Esophagus squamous epithelium (tissue), 5 donors: ENCODE results near the gene GPC6. TPM values are rescaled to one million over a fixed set of nuclear protein-coding genes. Genes with fewer than 3 reads are reported as not detected.

Source experiments
- DNase-seq: peaks from one replicate; lab custom pipeline; 2025; lab: John Stamatoyannopoulos, UW
- H3K27ac ChIP-seq, 4 donors: fragments of 200-600 bp; sonication (generic); one replicate each; pipeline ENCODE4 v1.5.1; 2016 to 2019; ENCODE audit warnings: mild to moderate bottlenecking in 1 of 4
- H3K27me3 ChIP-seq, 4 donors: fragments of 200-600 bp; sonication (generic); 1 replicate in 3 of 4; 2 replicates in 1 of 4; pipeline versions ENCODE4 v1.5.1 to v1.6.0; 2017 to 2021; ENCODE audit warnings: antibody characterized with exemption in 1 of 4
- H3K36me3 ChIP-seq, 3 donors: fragments of 200-600 bp; sonication (generic); one replicate each; pipeline ENCODE4 v1.5.1; 2016 to 2019
- H3K4me1 ChIP-seq, 3 donors: fragments of 200-600 bp; sonication (generic); one replicate each; pipeline ENCODE4 v1.5.1; 2017 to 2019
- H3K4me3 ChIP-seq, 4 donors: fragments of 200-600 bp; sonication (generic); 1 replicate in 3 of 4; 2 replicates in 1 of 4; pipeline ENCODE4 v1.5.1; 2016 to 2019; ENCODE audit warnings: mild to moderate bottlenecking in 2 of 4, moderate library complexity in 1 of 4
- H3K9me3 ChIP-seq, 3 donors: fragments of 200-600 bp; sonication (generic); one replicate each; pipeline ENCODE4 v1.5.1; 2016 to 2019
- CTCF ChIP-seq, 6 experiments: fragments of 450-650 bp in 4 of 6; fragments of 200-600 bp in 2 of 6; sonication (generic) in 2 of 6; IDR thresholded peaks; one replicate each; pipeline ENCODE4 v1.5.1; 2016 to 2019; ENCODE audit warnings: antibody characterized with exemption in 6 of 6, mild to moderate bottlenecking in 4 of 6, moderate library complexity in 4 of 6
- POLR2A ChIP-seq, 4 donors: fragments of 450-650 bp; IDR thresholded peaks; one replicate each; pipeline ENCODE4 v1.6.1; 2017; ENCODE audit warnings: antibody characterized with exemption in 4 of 4, mild to moderate bottlenecking in 4 of 4, moderate library complexity in 3 of 4
- WGBS, 2 donors: methylation state at CpG; one replicate each; pipeline ENCODE4 v1.1.5; 2018; 5-methylcytosine and 5-hydroxymethylcytosine counted together
- intact Hi-C: fragments of 100-400 bp; cut with DNase I; formaldehyde crosslinking; loops from one replicate; pipeline ENCODE4 v1.15.0; 2022
- total RNA-seq, 4 donors: library from RNA; depleted of rRNA; stranded (reverse); fragments of >200 nt; gene quantifications; one replicate each; pipeline ENCODE4 v1.1.0, GENCODE V29; 2016
- donor health status: DM: yes; HTN: yes; CAD: no.

The GPC6 gene
- total RNA-seq, 4 donors from 2014 or later: 0.57 to 8.6 (median 2.6) TPM

GRCh38 chr13:93412676-93413075 lies 186.1 kb downstream of the GPC6 start:
- Histone ChIP-seq H3K4me1 (no peaks in the 10 kb centered on the region), H3K27ac (no peak overlapping the region), H3K4me3 (no peak overlapping the region), H3K36me3 (no peaks in the 10 kb centered on the region), H3K27me3 (no peaks in the 10 kb centered on the region), H3K9me3 (no peaks in the 10 kb centered on the region)
- intact Hi-C loops: no loop called here
- DNase-seq: no peak
- TF ChIP-seq POLR2A (IDR thresholded peaks at IDR 0.05) (no peak), CTCF (IDR thresholded peaks at IDR 0.05) (no peak)

- no peaks in the 10 kb centered on the region for H3K4me1 ChIP-seq
- no peaks in the 10 kb centered on the region for H3K36me3 ChIP-seq
- no peak for TF ChIP-seq POLR2A (IDR thresholded peaks at IDR 0.05)
- no peak overlapping the region for H3K27ac ChIP-seq
- DNase-seq: no peak
- H3K27me3 ChIP-seq: no peaks in the 10 kb centered on the region
- H3K9me3 ChIP-seq: no peaks in the 10 kb centered on the region
- intact Hi-C loops: no loop called here
- 62 to 63% methylated on average over 8 of the region's 8 CpGs for WGBS, 2 donors
- no peak overlapping the region for H3K4me3 ChIP-seq
Observed at GRCh38 chr13:93413972-93414717, 187.5 kb downstream of the GPC6 start.

- Histone ChIP-seq H3K4me3 (no peak overlapping the region), H3K4me1 (no peaks in the 10 kb centered on the region), H3K27ac (no peak overlapping the region), H3K27me3 (no peaks in the 10 kb centered on the region), H3K9me3 (no peaks in the 10 kb centered on the region), H3K36me3 (no peaks in the 10 kb centered on the region)
- intact Hi-C loops: no loop called here
- no peak for DNase-seq
- WGBS, 2 donors: 67% methylated on average over 1 of the region's 1 CpG
- TF ChIP-seq CTCF (IDR thresholded peaks at IDR 0.05): no peak
Observed at GRCh38 chr13:93416736-93417355, 190.2 kb downstream of the GPC6 start.

- DNase-seq: no peak
- Histone ChIP-seq H3K4me3 (no peak overlapping the region), H3K4me1 (no peaks in the 10 kb centered on the region), H3K27ac (no peak overlapping the region), H3K9me3 (no peaks in the 10 kb centered on the region), H3K36me3 (no peaks in the 10 kb centered on the region), H3K27me3 (no peaks in the 10 kb centered on the region)
- intact Hi-C loops: no loop called here
- no peak for TF ChIP-seq POLR2A (IDR thresholded peaks at IDR 0.05)
- no peak for TF ChIP-seq CTCF (IDR thresholded peaks at IDR 0.05)
- WGBS, 2 donors: 91 to 95% methylated on average over 8 of the region's 8 CpGs
Observed at GRCh38 chr13:93418398-93418797, 191.8 kb downstream of the GPC6 start.

GRCh38 chr13:93420206-93420605 lies 193.6 kb downstream of the GPC6 start:
- no peak for DNase-seq
- WGBS, 2 donors: 33 to 58% methylated on average over 1 of the region's 1 CpG
- intact Hi-C loops: no loop called here
- H3K27me3 ChIP-seq: no peaks in the 10 kb centered on the region
- H3K36me3 ChIP-seq: no peaks in the 10 kb centered on the region
- H3K9me3 ChIP-seq: no peaks in the 10 kb centered on the region
- H3K4me1 ChIP-seq: no peaks in the 10 kb centered on the region
- H3K27ac ChIP-seq: no peak overlapping the region
- H3K4me3 ChIP-seq: no peak overlapping the region
- TF ChIP-seq CTCF (IDR thresholded peaks at IDR 0.05): no peak
- TF ChIP-seq POLR2A (IDR thresholded peaks at IDR 0.05): no peak
